Suprapubic skin (tissue), 4 donors: ENCODE measurements around the gene CTDNEP1. TPM values are rescaled to one million over a fixed set of nuclear protein-coding genes. Genes with fewer than 3 reads are reported as not detected.
A peak's percentile ranks its signal among the peaks of the same experiment; 100 is the strongest.

Experiments used
- DNase-seq, 2 donors: peaks; one replicate each; pipeline ENCODE4 v3.0.0-alpha.2; 2019; ENCODE audit warnings: low spot score in 2 of 2
- H3K27ac ChIP-seq: fragments of 200-600 bp; sonication (generic); one replicate; pipeline ENCODE4 v1.5.1; 2019
- H3K27me3 ChIP-seq: fragments of 200-600 bp; sonication (generic); one replicate; pipeline ENCODE4 v1.5.1; 2019
- H3K36me3 ChIP-seq: fragments of 200-600 bp; sonication (generic); one replicate; pipeline ENCODE4 v1.5.1; 2019
- H3K4me1 ChIP-seq: fragments of 200-600 bp; sonication (generic); one replicate; pipeline ENCODE4 v1.5.1; 2019
- H3K4me3 ChIP-seq: fragments of 200-600 bp; sonication (generic); one replicate; pipeline ENCODE4 v1.5.1; 2019; ENCODE audit warnings: mild to moderate bottlenecking
- H3K9me3 ChIP-seq: fragments of 200-600 bp; sonication (generic); one replicate; pipeline ENCODE4 v1.5.1; 2019
- EP300 ChIP-seq: sonication (generic); formaldehyde crosslinking; IDR thresholded peaks from one replicate; pipeline ENCODE4 v1.6.1; 2017; ENCODE audit warnings: antibody characterized with exemption
- POLR2A ChIP-seq, 2 donors: fragments of 450-650 bp; IDR thresholded peaks; one replicate each; pipeline ENCODE4 v1.6.1; 2017; ENCODE audit warnings: antibody characterized with exemption in 2 of 2, mild to moderate bottlenecking in 2 of 2, moderate library complexity in 2 of 2
- POLR2AphosphoS5 ChIP-seq, 3 donors: sonication (generic); formaldehyde crosslinking; IDR thresholded peaks; one replicate each; pipeline ENCODE4 v1.6.1; 2017; ENCODE audit warnings: antibody characterized with exemption in 3 of 3
- WGBS: methylation state at CpG from one replicate; pipeline ENCODE4 v1.1.5; 2018; 5-methylcytosine and 5-hydroxymethylcytosine counted together
- total RNA-seq, 4 donors: library from RNA; depleted of rRNA; stranded (reverse); fragments of >200 nt; gene quantifications; one replicate each; pipeline ENCODE4 v1.1.0, GENCODE V29; 2016
- TF ChIP-seq, protein P1 (sequence below), 2 donors: fragments of 200-600 bp in 1 of 2; fragments of 450-650 bp in 1 of 2; sonication (generic) in 1 of 2; IDR thresholded peaks; one replicate each; pipeline ENCODE4 v1.5.1; 2016 to 2019; ENCODE audit warnings: antibody characterized with exemption in 2 of 2, mild to moderate bottlenecking in 1 of 2, moderate library complexity in 1 of 2

CTDNEP1 gene
- total RNA-seq, 4 donors from 2014 or later = 54.7 to 80.6 (median 72.1) TPM

DNA sequence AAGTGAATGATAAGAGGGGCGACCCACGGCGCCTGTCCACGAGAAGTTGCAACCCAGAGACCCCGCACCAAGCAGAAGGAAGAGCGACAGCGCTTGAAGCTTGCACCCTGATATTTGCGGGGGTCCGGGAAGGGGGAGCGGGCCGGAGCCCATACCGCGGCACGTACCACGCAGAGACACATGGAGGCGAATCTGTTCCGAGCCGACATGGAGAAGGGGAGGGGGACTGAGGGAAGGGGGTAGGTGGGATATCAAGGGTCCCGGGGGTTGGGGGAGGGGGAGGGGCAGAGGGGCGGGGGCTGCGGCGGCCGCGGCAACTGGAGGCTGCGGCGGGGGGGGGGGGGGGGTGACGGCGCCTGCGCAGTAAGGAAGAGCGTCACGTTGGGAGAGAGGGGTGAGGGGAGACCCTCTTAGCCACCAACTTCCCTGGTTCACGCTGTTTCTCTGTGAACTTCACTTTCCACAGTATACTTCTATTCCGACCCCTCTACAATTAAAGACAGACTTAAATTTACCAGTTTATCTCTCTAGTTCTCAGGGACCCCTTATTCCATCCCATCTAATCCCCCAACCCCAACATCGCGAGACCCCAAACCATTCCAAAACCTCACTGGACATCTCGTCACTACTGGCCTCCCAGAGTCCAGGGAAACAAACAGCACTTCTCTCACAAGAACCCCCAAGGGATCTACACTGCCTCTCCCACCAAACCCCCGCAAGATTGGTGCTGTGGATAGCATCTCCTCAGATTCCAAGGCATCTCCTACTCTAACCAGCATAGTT, 39.9 kb downstream of the CTDNEP1 start:
- H3K27me3 ChIP-seq = no peaks in the 10 kb centered on the region
- 30% methylated on average over 36 of the region's 37 CpGs for WGBS

DNA sequence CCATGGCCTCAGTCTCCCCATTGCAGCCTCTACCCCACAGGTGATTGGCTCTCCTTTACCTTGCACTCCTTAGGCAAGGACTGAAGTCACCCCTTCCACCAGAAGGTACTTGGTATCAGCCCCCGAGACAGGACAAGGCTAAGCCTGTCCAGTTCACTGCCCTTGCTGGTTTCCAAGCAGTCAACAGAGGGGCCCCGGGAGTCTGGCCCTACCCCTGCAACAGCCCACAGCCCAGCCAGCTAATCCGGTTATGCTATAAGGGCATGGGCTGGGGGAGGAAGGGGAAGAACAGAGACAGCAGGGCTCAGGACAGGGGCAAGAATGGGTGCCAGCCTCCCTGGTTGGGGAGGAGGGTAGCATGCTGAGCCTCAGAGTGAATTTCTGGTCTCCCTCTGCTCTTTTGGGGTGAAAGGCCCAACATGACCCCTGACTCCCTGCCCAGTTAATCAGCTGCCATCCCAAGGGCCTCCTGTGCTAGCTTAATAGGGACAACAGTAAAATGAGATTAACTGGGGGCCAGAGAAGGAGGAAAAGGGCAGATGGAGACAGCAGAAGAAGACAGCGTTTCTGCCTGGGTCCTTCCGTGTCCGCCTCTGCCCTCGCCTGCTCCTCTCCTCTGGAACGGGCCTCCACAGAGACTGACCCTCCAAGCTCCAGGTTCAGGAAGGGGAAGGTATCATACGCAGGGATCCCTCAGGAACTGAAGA, 42.6 kb downstream of the CTDNEP1 start:
- 87% methylated on average over 9 of the region's 9 CpGs for WGBS
- H3K4me1 ChIP-seq = peaks cover 18% of the 10 kb centered on the region
- peak in 1 of 2 donors; percentile 54 for DNase-seq
- no peak overlapping the region for H3K4me3 ChIP-seq
- H3K36me3 ChIP-seq = no peaks in the 10 kb centered on the region
- H3K27ac ChIP-seq = no peak overlapping the region
- no peaks in the 10 kb centered on the region for H3K9me3 ChIP-seq
- H3K27me3 ChIP-seq = no peaks in the 10 kb centered on the region
- TF ChIP-seq POLR2A (IDR thresholded peaks at IDR 0.05) (no peak), EP300 (no peak), POLR2AphosphoS5 (IDR thresholded peaks at IDR 0.05) (no peak)
- TF ChIP-seq, protein P1, sequence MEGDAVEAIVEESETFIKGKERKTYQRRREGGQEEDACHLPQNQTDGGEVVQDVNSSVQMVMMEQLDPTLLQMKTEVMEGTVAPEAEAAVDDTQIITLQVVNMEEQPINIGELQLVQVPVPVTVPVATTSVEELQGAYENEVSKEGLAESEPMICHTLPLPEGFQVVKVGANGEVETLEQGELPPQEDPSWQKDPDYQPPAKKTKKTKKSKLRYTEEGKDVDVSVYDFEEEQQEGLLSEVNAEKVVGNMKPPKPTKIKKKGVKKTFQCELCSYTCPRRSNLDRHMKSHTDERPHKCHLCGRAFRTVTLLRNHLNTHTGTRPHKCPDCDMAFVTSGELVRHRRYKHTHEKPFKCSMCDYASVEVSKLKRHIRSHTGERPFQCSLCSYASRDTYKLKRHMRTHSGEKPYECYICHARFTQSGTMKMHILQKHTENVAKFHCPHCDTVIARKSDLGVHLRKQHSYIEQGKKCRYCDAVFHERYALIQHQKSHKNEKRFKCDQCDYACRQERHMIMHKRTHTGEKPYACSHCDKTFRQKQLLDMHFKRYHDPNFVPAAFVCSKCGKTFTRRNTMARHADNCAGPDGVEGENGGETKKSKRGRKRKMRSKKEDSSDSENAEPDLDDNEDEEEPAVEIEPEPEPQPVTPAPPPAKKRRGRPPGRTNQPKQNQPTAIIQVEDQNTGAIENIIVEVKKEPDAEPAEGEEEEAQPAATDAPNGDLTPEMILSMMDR (IDR thresholded peaks at IDR 0.05) = no peak

More for the DNA sequence above, 39.9 kb downstream of the CTDNEP1 start:
- DNase-seq = no peak
- H3K27ac ChIP-seq = no peak overlapping the region
- no peak for TF ChIP-seq EP300
- TF ChIP-seq, protein P1 (IDR thresholded peaks at IDR 0.05) = no peak
- no peak for TF ChIP-seq POLR2A (IDR thresholded peaks at IDR 0.05)
- no peak for TF ChIP-seq POLR2AphosphoS5 (IDR thresholded peaks at IDR 0.05)
- no peaks in the 10 kb centered on the region for H3K9me3 ChIP-seq
- H3K36me3 ChIP-seq = no peaks in the 10 kb centered on the region
- H3K4me1 ChIP-seq = peaks cover 31% of the 10 kb centered on the region
- H3K4me3 ChIP-seq = no peak overlapping the region

DNA sequence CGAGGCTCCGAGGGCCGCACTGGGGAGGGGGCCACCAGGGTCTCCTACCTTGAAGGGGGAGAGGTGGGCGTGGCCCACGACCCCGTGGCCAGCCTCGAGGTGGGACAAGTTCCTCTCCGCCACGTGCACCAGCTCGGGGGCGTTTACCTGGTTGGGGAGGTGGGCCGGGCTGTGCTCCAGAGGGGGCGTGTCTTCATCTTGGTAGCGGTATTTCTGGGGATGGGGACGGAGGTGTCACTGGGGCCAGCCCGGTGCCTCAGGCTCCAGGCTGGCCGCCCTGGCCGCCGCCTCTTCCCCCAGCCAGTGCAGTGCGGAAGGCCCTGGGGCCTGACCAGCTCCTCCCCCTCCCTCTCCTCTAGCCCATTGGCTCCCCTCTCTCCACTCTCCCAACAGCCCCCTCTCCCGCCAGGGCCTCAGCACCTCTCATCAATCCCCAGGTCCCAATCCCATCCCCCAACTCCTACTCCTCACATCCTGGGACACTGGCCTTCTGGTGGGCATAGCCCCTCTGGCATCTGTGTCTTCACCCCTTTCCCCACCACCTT, 43.4 kb downstream of the CTDNEP1 start:
- no peak overlapping the region for H3K4me3 ChIP-seq
- no peak overlapping the region for H3K27ac ChIP-seq
- H3K27me3 ChIP-seq = no peaks in the 10 kb centered on the region
- H3K4me1 ChIP-seq = peaks cover 14% of the 10 kb centered on the region
- WGBS = 61% methylated on average over 21 of the region's 21 CpGs
- no peaks in the 10 kb centered on the region for H3K9me3 ChIP-seq
- no peak for TF ChIP-seq POLR2AphosphoS5 (IDR thresholded peaks at IDR 0.05)
- peak in 1 of 2 donors; percentile 64 for DNase-seq
- H3K36me3 ChIP-seq = peaks cover 8% of the 10 kb centered on the region

DNA sequence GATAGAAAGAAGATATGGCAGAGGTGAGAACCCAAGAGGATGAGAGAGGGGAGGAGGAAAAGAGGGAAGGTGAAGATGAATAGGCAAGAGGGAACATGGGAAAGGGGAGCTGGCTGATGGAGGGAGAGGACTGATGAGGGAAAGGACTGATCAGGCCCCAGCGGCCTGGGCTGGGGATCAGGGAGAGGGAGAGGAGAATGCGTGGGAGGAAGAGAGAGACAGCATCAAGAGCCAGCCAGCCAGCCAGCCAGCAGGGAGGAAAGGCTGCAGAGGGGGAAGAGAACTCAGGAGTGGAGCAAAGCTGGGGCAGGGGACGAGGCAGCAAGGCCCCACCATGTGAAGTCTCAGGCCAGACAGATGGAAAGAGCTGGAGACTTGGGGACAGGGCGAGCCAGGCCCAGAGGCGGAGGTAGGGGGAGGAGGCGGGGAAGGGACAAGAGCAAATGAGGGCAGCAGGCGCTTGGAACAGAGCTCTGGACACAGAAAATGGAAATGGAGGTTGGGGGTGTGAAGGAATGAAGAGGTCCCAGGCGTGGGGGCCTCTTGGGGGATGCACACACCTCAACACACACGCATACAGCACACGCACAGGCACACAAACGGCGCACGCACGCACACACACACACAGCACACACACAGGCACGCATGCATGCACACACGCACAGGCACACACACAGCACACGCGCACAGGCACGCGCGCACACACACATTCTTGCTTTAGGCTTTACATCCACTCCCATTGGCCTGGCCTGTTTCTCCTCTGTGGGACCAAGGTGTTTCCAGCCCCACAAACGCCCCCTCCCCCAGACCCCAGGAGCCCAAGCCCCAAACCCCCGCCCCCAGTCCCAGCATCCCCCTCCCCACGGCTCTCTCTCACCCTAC, 44.2 kb downstream of the CTDNEP1 start:
- no peak overlapping the region for H3K27ac ChIP-seq

DNA sequence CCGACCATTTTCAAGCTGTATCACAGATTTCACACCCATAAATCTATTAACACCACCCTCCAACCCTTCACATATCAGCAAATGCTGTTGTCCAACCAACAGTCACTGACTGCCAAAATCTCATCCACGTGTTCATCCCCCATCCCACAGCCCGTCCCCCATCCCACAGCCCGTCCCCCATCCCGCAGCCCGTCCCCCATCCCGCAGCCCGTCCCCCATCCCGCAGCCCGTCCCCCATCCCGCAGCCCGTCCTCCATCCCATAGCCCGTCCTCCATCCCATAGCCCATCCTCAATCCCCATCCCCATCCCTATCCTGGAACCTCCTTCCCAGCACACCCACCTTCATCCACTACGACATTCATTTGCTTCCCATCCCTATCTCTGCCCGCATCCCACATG, 46.0 kb downstream of the CTDNEP1 start:
- Histone ChIP-seq H3K27me3 (no peaks in the 10 kb centered on the region), H3K4me3 (peak overlapping the region; percentile 49), H3K27ac (no peak overlapping the region), H3K4me1 (peaks cover 14% of the 10 kb centered on the region), H3K36me3 (peaks cover 16% of the 10 kb centered on the region), H3K9me3 (no peaks in the 10 kb centered on the region)
- no peak for TF ChIP-seq POLR2A (IDR thresholded peaks at IDR 0.05)
- TF ChIP-seq EP300 = no peak
- no peak for TF ChIP-seq POLR2AphosphoS5 (IDR thresholded peaks at IDR 0.05)
- TF ChIP-seq, protein P1 (IDR thresholded peaks at IDR 0.05) = no peak
- 46% methylated on average over 15 of the region's 15 CpGs for WGBS
- peak in 1 of 2 donors; percentile 48 for DNase-seq

More for the DNA sequence above, 44.2 kb downstream of the CTDNEP1 start:
- H3K4me1 ChIP-seq = peaks cover 14% of the 10 kb centered on the region
- H3K9me3 ChIP-seq = no peaks in the 10 kb centered on the region
- TF ChIP-seq POLR2AphosphoS5 (IDR thresholded peaks at IDR 0.05) (no peak), EP300 (no peak), POLR2A (IDR thresholded peaks at IDR 0.05) (no peak)
- TF ChIP-seq, protein P1 (IDR thresholded peaks at IDR 0.05) = no peak
- DNase-seq = peak in 1 of 2 donors; percentile 55
- WGBS = 84% methylated on average over 24 of the region's 24 CpGs
- H3K27me3 ChIP-seq = no peaks in the 10 kb centered on the region
- peaks cover 13% of the 10 kb centered on the region for H3K36me3 ChIP-seq
- H3K4me3 ChIP-seq = no peak overlapping the region
